ENCODE measurements around the gene SLC13A3.

Gene SLC13A3

DNA sequence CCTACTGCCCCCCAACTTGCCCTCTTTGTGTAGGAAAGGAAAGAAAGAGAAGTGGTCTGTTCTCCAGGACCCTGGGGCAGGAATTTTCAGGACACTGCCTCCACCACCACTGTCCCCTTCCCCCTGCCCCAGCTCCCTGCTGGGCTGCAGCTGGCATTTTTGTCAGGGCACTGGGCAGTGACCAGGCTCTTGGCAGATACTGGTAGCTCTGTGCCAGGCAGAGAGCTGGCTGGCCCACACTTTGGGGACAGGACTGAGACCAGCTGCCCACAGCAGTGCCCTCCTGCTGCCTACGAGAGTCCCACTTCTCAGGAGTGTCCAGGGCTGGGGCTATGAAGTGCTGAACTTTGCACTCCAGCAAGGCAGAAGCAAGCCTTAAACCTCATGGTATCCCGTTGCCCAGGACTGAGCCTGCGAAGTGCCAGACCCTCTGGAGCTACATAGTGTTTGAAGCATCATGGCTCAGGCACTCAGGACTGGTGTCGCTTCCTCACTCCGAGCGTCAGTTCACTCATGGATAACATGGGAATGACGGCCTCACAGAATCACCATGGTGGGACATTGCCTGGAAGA is 19.3 kb downstream of the SLC13A3 start:
- no peak for DNase-seq

DNA sequence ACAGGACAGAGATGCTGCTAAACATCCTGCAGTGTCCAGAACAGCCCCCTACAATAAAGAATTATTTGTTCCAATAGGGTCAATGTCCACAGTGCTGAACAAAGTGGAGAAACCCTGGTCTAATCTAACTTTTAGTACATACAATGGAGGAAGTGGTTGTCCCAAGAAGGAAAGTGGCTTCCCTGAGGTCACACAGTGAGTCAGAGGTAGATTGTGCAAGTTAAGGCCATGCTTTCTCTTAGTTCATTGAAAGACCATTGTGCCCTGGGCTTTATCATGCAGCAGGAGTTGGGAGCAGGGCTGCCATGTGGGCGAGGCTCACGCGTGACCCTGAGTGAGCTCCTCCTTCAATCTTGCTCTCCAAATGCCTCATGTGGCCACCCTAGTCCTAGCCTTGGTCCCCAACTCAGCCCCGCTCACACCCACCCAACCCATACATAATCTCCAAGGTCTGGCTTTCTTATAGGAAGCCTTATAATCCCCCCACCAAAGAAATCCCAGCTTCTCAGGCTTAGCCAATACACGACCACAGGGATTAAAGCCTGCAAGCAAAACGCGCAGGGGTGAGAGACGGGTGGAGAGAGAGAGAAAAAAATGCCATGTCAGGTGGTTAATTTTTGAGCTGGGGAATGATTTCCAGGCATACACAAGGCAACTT is 19.9 kb downstream of the SLC13A3 start:
- DNase-seq: peak; percentile 57

DNA sequence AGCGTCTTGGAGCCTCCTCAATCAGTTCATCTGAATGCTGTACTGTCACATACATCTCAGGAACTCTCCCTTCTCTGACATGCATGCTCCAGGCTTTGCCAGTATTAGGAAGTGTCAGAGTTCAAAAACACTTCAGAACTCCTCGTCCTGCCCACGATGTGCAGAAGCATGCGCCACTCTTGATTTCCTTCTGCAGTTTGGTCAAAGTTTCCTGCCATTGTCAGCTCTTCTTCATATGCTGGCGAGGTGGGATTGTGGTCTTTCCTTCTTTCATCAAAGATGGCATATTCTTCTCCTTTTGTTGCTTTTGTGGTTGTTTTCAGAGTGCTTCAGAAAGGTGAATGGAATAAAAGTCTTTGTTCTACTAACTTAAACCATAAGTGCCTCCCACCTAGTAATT is 21.0 kb downstream of the SLC13A3 start:
- no peak for DNase-seq

DNA sequence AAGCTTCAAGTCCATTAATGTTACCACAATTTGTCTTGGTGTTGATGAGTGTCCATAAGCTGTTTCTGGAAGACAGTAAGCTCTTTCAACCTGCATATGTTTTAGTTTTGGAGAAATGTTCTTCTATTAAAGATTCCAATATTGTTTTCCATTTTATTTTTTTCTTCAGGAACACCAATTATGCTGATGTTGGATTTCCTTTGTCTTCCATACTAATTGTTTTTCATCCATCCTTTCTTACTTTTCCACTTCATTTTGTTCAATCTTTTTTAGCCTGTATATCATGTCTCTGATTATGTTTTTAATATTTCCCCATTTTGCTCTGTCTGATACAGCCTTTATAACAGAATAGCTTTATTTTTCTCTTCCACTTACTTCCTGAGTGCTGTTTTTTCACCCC is 21.9 kb downstream of the SLC13A3 start:
- no peak for DNase-seq

DNA sequence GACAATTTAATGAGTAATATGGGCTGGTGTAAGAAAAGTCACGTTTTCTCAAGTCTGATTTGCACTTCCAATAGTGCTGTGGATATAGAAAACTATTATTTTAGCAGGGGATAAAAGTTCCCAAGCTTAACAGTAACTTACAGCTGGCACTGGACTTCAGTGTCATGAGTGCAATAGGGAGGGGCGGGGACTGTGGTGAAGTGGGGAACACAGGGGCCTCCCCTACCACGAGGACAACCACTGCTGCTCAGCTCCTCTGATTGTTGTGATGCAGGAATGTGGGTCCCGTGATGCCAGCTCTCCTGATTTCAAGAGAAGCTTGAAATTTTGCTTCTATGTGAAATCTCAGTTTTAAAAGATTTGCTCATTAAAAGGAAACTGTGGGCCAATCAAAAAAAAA is 24.0 kb downstream of the SLC13A3 start:
- DNase-seq: no peak

DNA sequence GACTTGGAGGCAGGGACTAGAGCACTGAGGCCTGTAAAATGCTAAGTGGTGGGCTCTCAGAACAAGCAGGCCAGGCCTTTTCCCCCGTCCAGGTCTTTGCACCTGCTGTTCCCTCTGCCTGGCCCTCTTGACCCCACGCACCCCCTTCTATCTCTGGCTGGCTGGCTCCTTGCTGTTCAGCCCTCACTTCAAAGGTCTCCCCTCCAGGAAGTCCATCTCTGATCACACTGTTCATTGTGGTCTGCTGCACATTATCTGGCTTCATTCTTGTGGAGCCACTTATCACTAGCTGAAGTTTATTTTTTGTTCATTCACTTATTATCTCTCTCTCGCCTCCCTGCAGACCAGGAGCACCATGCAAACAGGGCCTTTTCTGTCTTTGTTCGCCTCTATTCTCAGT is 24.5 kb downstream of the SLC13A3 start:
- no peak for DNase-seq

DNA sequence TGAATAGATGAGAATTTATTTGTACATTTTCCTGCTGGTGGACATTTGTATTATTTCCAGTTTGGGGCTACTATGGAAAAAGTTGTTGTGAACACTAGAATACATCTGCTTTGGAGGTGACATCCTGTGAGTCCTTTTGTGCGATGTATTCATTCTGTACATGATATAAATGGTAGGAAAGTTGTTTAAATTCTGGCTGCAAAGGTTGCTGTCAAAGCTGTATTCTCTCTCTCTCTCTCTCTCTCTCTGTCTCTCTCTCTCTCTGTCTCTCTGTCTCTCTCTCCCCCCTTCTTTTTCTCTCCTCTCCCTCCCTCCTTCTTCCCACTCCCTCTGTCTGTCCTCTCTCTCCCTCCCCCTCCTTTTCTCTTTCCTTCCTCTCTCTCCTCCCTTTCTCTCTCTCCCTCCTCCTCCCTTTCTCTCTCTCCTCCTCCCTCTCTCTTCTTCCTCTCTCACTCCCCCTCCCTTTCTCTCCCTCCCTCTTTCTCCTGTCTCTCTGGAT is 25.3 kb downstream of the SLC13A3 start:
- no peak for DNase-seq

DNA sequence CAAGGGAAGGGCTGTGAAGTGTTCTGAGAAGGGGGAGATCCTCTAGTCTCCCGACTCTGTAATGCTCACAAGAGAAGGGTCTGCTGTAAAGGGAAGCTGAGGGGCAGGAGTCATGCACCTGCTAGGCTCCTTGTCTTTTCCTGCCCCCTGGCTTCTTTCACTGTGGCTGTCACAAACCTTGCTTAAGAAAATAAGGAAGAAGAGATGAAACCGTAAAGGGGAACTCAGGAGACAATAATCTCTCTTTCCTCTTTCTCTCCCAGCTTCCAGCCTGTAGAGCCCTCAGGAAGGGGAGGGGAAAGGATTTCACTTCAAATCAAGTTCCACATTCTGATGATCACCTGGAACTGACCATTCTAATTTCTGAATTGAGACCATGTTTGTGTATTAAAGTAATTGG is 26.3 kb downstream of the SLC13A3 start:
- no peak for DNase-seq

DNA sequence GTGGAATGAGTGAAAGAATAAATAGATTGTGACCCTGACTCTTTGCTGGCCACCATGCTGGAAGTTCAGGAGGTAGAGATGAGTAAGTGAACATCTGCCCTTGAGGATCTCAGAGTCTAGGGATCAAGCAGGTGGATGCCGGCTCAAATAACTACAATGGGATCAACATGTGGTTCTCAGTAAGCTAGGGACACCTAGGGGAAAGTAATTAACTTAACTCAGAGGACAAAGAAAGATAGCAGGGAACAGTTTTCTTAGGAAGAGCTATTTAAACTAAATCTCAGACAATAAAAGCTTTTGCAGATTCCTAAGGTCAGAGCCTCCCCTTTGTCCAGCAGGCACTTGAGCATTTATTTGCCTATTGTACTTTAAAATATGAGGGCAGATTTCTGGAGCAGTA is 29.1 kb downstream of the SLC13A3 start:
- no peak for DNase-seq

DNA sequence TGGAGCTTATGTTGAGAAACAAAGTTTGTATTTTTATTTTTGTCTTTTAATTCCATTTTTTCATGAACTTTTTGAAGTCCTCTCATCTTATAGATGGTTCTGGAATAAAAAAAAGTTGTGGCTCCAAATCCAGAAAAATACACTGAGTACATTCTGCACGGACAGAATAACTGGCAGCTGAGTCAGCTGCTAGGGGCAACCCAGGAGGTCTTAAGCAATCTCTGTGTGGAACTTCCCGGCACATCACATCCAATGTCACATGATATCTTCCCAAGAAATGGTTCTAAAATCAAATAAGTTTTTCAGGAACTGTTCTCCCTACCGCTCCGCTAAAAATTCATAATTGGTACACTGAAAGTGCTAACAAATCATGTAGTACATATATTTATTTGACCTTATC is 29.8 kb downstream of the SLC13A3 start:
- DNase-seq: no peak

DNA sequence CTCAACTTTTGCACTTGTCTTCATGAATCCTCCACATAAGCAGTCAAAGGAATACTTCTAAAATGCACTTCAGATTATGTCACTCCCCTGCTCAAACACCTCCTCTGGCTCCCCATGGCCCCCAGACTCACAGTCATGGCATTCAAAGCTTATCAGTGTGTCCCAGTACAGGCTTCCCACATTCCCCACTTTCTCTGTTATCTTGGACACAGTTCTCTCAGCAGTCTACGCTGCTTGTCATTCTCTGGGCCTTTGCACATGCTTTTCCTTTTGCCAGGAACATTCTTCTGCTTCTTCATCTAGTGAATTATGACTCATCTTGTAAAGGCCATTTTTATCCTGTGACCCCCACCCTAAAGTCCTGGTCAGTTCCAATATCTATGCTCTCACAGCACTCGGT is 31.8 kb downstream of the SLC13A3 start:
- DNase-seq: no peak

DNA sequence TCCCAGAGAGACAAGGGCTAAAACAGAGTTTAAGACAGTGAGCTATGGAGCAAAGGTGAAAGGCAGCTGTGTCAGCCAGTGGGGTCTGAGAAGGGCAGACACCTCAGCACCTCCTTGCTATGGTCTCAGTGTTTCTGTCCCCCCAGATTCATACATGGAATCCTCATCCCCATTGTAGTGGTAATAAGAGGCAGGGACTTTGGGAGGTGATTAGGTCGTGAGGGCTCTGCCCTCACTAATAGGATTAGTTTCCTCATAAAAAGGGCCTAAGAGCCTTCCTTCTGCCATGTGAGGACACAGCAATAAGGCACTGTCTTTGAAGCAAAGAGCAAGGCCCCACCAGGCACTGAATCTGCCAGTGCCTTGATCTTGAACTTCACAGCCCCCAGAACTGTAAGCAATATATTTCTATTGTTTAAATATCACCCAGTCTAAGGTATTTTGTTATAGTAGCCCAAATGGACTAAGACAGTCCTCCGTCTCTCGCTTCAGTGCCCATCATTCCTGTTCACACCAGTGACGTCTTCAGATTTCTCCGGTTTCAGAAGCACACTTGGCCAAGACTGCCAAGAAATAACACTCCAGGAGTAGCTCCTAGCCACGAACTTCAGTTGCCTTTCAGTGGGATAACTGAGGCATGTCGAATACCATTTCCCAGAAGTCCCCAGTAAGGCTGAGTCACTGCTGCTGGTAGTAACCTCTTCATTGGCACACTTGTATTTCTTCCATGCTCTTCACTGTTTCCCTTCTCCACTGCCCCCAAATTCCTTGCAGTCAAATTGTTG is 32.8 kb downstream of the SLC13A3 start:
- no peak for DNase-seq

DNA sequence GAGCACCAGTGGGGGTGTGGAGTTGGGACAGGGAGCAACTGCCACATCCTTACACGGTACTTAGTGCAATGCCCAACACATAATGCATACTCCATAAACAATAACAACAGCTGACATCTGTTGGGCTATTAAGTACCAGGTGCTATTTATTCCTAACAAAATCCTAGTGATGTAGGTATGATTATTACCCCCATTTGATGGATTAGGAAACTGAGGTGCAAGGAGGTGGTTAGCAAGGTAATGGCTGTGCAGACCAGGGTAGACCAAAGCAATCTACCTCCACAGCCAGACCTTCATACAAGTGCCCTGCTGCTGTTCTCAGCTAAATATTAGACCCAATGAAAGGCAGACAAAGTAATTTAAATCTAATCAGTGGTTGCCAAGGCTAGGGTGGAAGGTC is 36.8 kb downstream of the SLC13A3 start:
- DNase-seq: no peak

DNA sequence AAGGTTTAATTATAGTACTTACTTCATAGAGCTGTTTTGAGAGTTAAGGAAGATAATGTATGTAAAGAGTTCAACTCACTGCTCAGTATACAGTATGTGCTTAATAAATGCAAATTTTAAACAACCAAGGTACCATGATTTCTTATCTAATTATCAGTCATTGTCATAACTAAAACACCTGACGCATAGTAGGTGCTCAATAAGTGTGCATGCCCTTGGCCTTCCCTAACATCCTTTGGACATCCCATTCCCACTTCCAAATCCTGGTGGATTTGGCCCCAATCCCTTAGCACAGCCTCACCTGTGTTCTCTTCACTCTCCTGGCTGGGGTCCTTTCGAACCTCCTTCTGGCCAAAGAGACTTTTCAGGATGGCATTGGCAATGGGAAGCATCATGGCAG is 41.1 kb downstream of the SLC13A3 start:
- no peak for DNase-seq

DNA sequence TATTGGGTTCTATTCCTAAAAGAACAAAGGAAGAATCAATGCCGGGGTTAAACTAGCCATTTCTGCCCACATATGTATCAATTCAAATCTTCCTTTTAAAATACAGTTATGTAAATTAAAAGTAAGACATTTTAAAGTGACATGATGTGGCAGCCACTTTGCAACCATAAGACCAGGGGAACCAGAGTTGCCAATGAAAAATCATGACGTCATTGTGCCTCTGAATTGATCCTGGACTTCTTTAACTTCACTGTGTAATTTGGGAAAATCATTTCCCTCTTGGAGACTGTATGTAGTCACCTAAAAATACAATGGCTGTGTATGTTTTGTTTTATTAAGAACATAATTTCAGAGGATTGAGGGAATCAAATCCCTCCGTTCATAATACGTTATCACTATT is 42.2 kb downstream of the SLC13A3 start:
- no peak for DNase-seq

DNA sequence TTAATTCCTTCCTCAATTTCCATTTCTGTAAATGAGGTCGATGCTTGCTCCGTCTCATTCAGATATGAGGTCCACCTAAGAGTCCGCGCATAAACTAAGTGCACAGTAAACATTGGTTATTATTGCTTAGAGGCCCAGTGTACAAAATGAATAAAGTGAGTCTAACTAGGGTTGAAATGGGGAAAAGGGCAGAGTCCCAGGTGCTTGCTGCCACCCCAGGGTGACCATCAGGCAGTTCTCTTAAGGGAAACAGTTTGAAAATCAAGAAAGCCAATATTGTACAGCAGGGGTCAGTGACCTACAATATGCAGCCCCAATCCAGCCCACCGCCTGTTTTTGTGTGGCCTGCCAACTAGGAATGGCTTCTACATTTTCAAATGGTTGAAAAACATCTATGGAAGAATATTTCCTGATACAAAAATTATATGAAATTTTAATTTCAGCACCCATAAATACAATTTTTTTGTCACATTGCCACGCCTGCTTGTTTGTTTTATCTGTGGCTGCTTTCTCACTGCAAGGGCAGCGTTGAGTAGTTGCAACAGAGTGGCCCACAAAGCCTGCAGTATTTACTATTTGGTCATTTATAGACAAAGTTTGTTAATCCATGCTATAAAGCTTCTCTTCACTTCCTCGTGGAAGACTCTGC is 43.3 kb downstream of the SLC13A3 start:
- DNase-seq: no peak

DNA sequence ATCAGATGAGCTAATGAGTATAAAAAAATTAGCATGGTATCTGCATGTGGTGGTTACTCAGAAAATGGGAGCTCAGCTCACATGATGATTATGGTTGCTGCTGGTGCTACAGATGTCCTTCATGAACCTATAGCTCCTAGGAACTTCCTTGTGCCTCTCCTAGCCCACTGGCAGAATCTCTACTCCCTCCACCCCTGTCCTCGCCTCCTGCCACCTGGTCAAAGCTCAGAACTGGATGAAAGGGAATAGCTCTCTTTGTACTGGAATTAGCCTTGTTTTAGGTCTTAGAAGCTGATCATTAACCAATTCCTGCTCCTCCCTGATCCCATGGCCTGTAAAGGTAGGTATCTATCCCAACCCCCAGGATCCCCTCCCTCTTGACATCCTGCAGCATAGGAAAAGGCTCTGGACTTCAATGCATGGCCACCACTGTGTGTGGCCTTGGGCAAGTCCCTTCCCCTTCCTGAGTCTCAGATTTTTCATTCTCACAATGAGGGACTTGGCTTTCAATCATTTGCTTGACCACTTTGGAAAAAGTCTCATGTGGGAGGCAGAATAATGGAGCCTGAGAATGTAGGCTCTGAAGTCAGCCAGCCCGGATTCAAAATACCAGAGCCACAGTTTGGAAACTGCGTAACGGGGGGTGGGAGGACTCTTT is 43.9 kb downstream of the SLC13A3 start:
- DNase-seq: no peak

DNA sequence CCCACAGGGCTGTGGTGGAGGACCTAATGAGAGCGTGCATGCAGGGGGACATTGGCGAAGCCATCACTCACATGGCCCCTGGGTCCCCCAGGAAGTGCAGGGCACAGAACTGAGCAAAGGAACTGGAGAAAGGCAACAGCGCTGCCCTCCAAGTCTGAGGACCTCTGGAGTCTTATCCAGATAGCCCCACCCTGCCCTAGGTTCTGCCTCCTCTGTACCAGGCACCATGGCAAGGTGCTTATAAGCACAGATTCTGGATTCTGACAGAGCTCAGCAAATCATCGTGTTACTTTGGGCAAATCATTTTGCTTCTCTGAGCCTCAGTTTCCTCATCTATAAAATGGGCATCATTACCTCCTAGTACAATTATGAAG is 44.5 kb downstream of the SLC13A3 start:
- DNase-seq: no peak

DNA sequence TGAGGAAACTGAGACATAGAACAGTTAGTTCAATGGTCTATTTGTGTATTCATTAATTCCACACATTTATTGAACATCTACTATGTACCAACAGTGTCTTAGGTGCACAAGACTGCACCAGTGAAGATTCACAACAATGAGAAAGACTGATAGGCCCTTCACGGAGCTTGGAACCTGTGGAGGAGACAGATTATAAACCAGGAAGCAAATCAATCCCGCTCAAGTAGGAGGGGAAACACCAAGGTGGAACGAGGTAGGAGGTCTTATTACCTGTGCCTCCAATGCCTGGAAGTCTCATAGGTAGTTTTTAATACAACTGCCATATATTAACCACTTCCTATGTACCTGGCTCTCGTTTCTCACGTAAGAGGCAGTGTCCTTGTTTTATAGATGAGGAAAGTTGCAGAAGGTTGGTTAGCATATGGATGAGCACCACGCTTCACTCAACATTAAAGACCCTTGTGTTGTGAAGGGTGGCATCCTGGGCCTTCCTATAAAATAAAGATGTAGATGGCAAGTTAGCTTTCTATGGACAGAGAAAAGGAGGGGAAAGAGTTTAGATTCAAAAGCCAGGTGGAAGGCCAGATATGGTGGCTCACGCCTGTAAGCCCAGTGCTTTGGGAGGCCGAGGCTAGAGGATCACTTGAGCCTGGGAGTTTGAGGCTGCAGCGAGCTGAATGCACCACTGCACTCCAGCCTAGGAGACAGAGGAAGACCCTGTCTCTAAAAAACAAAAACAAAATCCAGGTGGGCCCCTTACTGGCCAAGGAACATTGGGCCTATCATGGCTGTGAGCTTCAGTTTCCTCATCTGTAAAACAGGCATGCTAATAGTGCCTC is 45.1 kb downstream of the SLC13A3 start:
- no peak for DNase-seq

DNA sequence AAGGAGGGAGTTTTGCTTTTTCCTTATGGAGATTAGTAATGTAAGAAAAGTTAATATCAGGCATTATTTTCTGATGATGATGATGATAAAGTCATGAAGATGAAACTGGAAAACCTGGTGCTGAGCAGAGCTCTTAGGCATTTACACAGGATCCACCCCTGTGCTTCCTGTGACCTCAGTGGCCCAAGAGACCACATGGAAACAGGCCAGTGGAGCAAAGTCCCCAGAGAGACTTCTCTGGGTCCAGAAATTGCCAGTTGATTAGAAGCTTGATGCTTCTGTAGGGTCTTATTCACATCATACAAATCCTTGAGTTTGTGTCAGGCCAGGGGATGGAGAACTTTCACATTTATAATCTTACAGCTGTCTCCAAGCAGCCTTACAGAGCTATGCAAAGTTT is 46.1 kb downstream of the SLC13A3 start:
- DNase-seq: no peak

DNA sequence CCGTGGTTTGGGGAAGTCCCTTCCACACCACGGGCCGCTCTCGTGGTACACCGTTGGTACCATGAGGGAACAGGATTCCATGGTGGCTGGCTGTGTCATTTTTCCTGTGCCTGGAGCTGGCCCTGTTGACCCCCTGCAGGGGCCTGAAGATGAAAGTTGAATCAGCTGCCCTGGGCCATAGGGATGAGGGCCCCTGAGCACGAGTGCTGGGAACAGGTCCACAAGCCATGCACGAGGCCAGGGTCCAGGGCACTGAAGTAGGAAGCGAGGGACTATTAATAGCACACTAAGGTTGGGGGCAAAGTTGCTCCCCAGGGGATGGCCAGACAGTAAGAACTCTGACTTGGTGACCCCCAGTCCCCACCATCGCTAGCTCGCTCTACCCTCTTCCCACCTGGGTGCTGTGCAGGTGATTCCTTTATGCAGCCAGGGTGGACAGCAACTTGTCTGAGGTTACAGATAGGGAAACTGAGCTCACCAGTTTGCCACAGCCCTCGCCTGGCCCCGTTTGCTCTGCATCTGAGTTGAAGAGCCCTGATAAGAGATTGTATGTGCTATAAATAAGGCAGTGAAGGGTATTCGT is 46.6 kb downstream of the SLC13A3 start:
- no peak for DNase-seq

DNA sequence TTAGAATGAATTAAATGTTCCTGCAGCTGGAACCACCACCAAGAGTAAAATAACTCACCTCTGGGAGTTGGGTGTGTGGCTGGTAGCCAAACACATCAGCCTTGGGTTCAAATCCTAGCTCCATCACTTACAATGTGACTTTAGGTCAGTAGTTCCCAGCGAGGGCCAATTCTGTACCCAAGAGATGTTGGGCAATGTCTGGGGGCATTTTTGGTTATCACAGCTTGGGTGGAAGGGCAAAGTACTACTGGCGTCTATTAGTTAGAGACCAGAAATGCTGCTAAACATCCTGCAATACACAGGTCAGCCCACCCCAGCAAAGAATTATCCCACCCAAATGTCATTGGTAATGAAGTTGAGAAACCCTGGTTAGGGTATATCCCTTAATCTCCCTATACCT is 48.8 kb downstream of the SLC13A3 start:
- DNase-seq: no peak
